Inferior parietal cortex (tissue), 1 donor: ENCODE results near the gene MRPS18C.
"Not testable (repeated sequence)": the region's sequence is repeated elsewhere in the genome, so short reads cannot be mapped to it uniquely, and the experiment has no call there.

ENCODE experiments used
- DNase-seq: peaks from one replicate; pipeline ENCODE4 v3.0.0-alpha.2; 2016; ENCODE audit errors: extremely low spot score

Gene MRPS18C

DNA sequence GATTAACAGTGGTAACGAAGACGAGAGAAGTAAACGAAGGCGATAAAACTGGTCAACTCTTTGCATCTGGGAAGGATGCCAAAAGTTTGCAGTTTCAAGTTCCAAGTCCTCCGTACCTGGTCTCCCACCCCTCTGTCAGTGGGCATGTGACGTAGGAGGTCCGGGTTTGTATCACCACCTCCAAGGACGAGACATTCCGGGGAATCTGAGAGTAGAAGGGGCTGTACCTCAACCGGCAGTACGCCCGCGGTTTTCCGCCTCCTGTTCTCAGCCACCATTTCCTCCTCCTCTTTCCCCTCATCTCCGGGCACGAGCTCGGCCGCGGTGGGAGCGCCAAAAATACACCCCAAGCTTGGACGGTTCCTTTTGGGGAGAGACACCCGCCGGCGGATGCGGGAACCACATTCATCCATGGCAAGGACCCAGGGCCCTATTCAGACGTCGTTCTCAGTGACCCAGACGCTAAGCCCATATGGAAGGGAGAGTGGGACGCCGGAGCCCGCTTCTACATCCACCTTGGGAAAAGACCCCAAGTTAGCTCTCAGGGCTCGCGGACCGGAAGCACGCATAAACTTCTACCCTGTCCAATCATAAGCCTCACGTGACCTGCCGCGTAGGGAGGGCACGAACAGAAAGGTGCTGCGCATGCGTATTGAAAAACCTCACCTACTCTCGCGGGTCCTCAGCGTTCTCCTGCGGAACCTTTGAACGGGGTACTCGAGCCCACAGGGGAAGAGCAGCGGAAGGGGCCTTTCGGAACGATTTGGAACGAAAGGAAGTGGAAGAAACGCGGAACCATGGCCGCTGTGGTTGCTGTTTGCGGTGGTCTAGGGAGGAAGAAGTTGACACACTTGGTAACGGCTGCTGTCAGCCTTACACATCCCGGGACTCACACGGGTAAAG, at the start of gene MRPS18C, which contains the start of gene HELQ:
TSS of gene MRPS18C (plus strand) at position 778 of the 903 bp plus-strand sequence. CDS start at position 798, 20 bp downstream.
TSS of gene HELQ (minus strand) at position 543 of the 903 bp plus-strand sequence. CDS start at position 413, 130 bp downstream.
- peak; percentile 100 for DNase-seq

DNA sequence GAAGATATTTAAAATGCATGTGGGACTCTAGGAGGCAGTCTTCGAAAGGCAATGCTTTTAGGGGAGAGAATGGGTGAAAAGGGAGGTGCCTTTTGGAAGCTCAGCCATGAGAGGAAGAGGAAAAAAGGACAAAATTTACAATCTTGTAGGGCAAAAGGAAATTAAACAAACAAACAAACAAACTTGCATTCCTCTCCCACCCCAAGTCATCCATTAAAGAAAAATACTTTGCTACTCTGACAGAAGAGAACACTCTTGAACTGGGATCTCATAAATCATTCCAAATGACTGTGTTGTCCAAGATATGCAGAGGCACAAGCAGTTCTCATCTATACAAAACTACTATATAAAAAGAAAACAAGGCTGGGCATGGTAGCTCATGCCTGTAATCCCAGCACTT, 47.0 kb upstream of the MRPS18C start:
- no peak for DNase-seq

DNA sequence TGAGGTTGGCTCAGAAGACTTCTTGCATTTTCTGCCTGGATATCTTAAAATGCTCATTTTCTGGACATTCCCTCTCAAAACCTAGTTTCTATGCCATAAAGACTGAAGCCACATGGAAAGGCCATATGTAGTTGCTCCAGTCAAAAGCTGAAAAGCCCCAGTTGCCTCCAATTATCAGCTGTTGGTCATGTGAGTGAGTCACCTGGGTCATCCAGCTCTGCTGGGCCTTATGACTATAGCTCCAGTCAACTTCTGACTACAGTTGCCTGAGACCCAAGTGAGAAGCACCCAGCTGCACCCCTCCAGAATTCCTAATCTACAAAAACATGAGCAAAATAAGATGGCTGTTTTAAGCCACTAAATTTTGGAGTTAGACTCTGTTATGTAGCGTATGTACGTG, 42.2 kb upstream of the MRPS18C start:
- no peak for DNase-seq

DNA sequence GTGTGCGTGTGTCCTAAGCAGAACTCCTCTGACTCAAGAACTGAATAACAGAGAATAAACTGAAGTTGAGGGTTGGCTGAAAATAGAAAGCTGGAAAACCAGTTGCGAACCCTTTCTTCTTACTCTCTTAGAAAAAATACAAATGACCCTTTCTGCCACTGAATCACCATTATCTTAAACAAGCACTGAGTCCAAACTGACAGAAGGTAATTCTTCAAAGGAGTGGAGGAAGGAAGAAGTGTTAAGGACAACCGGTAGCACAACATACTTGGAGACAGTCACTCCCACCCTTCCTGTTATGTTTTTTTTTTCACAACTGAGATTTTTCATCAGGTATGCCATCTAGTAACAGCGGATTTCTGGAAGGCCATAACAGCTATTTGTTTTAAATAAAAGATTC, 38.3 kb upstream of the MRPS18C start:
- DNase-seq, result no peak

DNA sequence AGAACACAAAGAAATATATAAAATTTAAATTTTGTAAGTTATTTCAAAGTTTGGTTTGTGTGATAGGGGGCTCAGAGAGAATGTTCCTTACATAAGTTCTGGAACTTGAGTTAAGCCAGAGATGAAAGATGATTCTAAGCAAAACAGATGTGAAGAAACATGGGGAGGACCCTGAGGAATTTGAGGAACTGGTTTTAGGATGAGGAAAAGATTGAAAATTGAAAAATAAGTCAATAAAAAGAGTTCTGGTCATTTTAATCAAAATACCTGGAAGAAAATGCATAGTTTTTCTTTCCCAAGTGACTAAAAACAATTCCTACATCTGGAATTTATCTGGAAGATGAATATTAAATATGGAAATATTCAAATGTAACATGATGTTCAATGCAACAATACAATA, 37.6 kb upstream of the MRPS18C start:
- no peak for DNase-seq

DNA sequence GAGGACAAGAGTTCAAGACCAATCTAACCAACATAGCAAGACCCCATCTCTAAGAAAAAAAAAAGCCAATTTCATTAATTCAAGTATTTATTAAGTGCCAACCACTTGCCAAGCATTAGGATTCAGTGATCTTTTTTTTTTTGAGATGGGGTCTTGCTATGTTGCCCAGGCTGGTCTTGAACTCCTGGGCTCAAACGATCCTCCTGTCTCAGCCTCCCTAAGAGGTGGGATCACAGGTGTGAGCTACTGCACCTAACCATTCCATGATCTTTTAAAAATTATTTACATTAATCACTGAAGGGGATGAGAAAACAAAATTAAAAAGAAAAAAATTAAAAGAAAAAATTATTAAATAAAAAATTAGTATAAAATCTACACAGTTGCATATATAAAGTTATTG, 24.7 kb upstream of the MRPS18C start:
- DNase-seq, result no peak

DNA sequence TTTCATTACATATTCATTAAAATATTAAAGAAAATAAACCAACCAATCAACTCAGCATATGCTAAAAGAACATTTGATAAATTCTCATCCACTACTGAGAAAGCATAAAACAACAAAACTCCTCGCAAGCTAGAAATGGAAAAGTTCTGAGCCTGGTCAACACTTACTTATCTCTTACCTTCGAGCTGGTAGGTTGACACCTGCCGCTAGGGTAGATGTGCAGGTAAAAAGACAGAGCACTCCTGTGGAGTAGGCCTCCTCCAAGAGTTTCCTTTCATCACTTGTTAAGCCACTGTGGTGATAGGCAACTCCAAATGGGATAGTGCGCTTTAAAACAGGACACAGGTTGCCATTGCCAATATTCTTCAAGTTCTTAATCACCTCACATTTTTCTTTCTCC, 19.2 kb upstream of the MRPS18C start:
- no peak for DNase-seq

DNA sequence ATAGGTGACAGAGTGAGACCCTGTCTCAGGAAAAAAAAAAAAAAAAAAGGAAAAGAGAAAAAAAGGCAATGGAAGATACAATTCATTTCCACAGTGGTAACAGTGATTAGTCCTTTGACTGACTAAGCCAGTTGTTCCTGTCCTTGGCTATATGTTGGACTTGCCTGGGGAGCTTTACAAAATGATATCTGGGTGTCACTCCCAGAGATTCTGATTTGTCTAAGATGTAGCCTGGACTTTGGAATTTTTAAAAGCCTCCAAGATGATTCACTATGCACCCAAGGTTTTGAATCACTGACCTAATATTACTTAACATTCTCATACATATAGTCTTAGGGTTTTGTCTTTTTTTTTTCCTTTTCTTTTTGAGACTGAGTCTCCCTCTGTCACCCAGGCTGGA, 17.1 kb upstream of the MRPS18C start:
- DNase-seq, result no peak

DNA sequence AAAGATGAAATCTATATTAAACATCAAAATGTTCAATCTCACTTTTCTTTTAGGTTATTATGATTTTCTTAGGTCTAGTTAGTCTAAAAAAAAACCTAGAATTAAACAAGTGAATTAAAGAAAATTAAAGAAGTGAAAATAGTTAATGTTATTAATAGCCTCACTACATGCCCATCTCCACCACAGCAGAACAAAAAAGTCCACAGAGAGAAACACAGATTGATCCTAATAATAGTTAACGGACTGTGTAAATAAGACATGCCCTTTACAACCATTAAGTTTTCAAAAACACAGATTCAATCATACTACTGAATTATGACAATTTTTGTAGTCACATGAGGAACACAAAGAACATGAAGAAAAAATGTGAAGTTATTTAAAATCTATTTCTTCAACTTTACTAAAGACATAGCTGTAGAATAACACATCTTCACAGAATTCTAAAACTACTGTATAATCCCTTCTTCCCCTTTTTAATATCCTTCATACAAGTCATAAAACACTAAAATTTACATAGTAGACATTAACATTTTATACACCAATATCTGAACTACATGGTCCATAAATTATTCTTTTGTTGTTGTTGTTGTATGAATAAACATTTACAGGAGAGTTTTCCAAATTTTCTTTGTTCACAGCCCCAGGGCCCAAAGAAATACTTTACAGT, 15.6 kb upstream of the MRPS18C start:
- no peak for DNase-seq

DNA sequence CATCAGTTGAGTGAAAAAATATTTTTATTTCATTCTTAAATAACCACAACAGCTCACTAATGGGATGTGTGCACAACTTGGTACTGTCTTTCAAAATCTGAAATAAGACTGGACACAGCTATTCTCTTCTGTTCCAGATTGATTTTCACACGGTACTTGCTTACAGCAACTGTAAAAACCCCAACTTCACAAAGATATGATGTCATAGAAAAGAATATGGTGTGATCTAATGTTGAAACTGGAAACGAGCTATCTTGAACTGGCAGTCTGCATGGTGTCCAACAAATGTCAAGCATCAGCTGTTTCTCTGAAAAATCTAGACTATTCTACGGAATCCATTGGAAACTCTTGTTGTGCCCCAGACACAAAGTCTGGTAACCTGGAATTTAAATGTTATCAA, 15.0 kb upstream of the MRPS18C start:
- DNase-seq, result no peak

DNA sequence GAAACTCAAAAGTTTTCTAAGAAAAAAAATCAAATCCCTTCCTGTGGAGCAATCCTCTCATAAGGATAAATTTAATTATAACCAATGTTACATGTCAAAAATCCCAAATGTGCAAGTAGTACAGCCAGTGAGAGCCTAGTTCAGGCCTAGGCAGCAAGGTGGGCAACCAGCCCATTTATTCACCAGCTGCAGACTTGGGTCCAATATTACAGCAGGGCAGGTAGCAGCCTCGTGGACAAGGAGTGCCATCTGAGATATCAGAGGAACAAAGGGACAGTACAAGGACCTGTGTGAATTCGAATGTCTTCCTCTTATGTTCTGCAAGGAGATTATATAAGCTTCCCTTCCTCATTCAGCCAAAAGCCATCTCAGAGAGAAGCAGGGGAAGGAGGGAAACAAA, 6.8 kb upstream of the MRPS18C start:
- DNase-seq, result no peak

DNA sequence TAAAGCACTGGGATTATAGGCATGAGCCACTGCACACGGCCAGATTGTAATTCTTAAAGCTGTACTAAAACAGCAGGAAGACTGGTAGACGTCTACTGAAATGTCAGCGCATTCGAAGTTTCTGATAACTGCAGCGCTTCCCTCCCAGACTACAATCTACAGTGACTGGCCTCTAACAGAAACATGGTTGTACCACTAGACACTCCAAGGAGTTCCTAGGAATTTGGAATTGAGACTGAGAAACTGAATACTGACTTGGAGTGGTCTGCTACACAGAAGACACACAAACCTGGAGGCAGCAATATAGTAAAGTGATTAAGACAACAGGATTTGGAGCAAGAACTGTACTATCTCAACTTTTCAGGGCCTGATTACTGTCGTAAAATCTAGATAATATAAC, 1.2 kb upstream of the MRPS18C start:
- peak; percentile 25 for DNase-seq

DNA sequence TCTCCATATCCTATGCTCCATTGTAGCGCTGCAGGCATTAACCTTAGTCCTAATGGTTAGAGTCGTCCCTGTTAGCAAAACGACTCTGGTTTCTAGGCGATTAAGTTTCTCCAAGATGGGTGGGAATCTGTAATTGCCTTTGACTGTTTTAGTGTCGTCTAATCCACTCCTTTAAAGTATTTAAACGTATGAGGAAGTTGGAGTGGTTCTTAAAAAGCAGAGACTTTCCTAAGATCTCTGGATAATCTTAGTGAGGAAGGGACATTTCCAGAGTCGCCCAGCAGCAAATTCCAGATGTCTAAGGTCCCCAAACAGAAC, 285 bp downstream of the MRPS18C start:
- no peak for DNase-seq

DNA sequence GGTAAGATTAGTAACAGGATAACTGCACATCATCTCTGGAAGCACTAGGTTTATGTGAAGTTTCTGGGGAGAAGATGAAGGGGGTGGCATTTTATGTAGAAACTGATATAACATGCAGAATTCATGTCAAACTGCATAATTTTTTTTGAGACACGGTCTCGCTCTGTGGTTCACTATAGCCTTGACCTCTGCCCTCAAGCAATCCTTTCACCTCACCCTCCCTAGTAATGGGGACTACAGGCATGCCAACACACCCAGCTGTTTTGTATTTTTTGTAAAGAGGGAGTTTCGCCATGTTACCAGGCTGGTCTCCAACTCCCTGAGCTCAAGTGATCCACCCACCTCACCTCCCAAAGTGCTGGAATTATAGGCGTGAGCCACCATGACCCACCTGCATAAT, 17.6 kb downstream of the MRPS18C start:
- DNase-seq, result no peak

DNA sequence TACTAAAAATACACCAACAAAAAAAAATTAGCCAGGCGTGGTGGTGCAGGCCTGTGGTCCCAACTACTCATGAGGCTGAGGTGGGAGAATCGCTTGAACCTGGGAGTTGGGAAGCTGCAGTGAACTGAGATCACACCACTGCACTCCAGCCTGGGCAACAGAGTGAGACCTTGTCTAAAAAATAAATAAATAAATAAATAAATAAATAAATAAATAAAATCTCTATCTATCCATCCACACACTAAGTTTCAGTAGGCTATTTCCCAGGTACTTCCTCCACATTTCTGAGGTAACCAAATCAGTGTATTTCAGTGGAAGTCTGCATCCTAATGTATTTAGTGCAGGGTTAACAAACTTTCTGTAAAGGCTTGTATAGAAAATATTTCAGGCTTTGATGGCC, 18.1 kb downstream of the MRPS18C start:
- no peak for DNase-seq

DNA sequence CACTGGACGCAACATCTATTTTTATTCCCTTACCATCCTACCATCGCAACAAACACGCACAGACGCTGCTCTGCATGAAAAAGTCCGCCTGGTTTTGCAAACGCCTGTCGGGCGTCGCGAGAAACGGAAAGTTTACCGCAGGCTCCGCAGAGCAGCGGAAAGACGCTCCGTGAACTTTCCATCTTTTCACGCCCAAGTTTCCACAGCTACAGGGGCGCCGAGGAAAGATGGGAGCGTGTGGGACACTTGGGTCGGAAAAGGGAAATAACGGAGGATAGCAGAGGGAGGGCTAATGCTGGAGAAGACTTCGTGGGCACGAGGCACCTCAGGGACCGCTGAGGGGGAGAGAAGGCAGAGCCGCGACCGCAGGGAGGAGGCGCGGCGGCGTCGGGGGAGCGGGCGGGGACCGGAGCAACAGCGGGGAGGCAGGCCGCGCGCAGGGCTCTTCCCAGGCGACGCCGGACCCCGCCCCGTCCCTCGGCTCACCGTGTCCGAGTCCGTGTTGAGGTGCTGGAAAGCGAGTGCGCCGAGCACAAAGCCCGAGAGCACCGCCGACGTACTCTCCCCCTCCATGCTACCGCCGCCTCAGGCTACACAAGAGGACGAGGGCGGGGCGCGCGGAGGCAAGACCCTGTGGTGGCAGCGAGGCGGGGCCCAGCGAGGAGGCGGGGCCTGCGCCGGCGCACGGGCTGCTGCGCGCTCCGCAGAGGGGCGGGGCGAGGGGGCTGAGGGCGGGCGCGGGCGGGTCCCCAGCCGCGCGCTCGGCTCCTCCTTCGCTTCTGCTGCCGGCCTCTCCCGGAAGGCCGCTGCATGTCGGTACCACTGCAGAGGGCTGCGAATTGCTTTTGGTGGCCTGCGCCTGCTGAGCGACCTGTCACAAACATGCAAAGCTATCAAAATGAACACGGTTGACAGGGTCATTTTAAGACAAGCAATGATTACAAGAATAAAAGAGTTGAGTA, 28.9 kb downstream of the MRPS18C start, which contains the start of gene ABRAXAS1:
TSS of gene ABRAXAS1 (minus strand) at position 601 of the 962 bp plus-strand sequence. CDS start at position 573, 28 bp downstream.
- DNase-seq, result peak; percentile 90

DNA sequence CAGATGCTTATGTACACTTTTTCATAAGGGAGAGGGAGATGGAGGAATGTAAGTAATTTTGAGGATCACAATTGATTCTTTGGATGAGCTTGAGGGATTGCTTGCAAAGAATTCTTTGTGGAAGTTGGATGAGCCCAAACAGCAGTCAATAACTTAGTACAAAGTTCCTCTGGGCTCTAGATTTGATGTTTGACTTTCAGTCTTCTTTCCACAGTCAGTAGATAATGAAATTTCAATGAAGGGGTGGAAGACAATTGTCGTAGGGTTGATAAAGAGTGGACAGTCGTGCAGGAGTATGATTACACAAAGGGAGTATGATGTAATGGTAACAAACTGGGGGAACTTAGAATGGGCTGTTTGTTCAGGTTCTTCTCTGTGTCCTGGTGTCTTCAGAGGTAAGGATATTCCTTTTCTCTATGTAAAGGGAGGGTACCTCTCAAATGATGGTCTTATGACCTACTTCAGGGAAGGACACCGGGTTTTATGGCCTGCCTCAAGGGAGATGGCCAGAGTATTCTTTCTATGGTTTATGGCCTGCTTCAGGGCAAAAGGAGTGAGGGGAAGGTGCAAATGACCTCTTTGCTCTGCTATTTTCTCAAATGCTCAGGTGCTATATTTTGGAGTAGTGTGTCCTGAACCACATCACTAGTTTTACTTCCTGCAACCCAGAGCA, 30.7 kb downstream of the MRPS18C start:
- no peak for DNase-seq

DNA sequence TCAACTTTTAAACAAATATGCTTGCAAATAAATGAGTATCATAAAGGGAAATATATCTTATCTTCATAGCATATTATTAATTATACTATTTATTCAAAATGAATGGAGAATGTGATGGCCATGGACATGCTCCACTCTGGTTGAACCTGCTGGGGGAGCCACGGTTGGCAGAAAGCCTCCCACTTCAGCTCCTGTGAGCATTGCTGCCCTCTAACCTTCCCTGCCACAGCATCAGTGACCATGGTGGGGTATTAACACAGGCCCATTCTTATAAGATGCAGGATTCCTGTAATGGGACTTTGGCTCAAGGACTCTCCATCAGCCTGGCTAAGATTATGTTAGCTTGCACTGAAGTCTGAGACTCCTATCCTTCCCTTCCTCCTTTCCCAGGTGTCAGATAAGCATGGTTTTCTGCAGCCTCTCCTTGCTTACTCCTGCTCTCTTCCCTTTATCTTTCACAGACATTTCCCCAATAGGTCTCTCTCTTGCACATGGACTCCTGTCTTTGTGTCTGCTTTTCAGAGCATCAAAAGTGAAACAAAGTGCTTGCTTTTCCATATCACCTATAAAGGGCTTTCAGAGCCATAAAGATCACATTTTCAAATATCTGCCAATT, 34.0 kb downstream of the MRPS18C start:
- DNase-seq, result no peak

DNA sequence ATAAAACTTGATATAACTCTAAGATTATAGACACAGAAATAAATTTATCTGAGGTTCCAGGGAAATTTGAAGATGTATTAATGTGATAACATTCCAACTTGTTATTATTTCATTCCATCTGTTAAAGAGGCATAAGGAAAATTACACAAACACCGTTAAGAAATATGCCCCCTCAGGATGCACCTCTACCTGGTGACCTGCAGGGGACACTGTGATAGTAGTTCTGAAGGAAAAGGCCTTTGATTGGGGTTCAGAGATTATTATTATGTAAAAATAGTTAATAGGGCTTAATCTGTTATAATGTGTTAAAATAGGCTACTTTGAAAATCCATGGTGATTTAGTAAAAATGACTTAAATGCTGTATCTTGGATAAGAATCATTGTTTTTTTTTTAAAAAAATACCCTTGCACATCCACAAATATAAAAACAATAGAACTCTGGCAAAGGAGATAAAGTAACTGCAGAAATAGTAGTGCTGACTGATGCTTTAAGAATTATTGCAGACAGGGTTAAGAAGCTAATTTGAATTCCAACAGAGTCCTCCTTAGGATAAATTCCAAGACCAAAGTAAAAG, 35.1 kb downstream of the MRPS18C start:
- no peak for DNase-seq

DNA sequence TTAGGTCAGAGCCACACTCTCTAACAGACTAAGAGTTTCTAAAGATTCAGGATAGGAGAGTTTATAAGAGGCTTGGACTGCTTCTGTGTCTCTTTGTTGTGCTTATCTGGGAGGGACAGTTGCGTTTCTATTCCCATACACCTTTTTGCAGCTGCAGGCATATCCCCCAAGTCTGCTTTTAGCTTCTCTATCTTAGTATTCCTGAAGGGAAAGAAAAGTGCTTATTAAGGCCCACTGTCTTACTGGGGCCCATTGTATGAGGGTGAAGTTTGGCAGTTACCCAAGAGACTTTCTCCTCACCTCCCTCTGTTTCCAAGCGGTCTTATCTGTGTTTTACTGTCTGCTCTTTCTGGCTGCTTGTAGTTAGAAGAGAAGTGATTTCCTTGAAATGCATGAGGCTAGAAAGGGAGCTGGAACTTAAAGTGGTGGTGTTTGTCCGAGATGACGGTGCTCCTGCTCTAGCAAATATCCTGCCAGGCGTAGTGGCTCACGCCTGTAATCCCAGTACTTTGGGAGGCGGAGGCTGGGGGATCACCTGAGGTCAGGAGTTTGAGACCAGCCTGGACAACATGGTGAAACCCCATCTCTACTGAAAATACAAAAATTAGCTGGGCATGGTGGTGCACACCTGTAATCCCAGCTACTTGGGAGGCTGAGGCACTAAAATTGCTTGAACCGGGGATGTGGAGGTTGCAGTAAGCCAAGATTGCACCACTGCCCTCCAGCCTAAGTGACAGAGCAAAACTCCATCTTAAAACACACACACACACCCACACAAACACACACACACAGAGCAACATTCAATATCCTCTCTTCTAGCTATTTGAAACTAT, 40.4 kb downstream of the MRPS18C start:
- DNase-seq, result not testable (repeated sequence)
